ENCODE results near the gene ECHDC3.

GRCh38 chr10:11799736-11800080 lies 57.5 kb downstream of the ECHDC3 start:
- TF ChIP-seq TARDBP (IDR thresholded peaks at IDR 0.05) (no peak), LEF1 (IDR thresholded peaks at IDR 0.05; ENCODE audit: borderline replicate concordance) (no peak), BHLHE40 (IDR thresholded peaks at IDR 0.05; ENCODE audit: borderline replicate concordance) (no peak), SUZ12 (IDR thresholded peaks at IDR 0.05) (no peak), ARNT (IDR thresholded peaks at IDR 0.05) (no peak), FOXM1 (IDR thresholded peaks at IDR 0.05; ENCODE audit: borderline replicate concordance) (no peak), NFRKB (IDR thresholded peaks at IDR 0.05) (no peak), HDGF (IDR thresholded peaks at IDR 0.05; ENCODE audit: borderline replicate concordance) (no peak), ELF4 (IDR thresholded peaks at IDR 0.05) (no peak), FOXK2 (IDR thresholded peaks at IDR 0.05) (no peak), SP1 (IDR thresholded peaks at IDR 0.05) (no peak), PKNOX1 (IDR thresholded peaks at IDR 0.05) (no peak), CTBP1 (IDR thresholded peaks at IDR 0.05; ENCODE audit: borderline replicate concordance) (no peak)
